GM18511 (cell line): ENCODE results near the gene SLF2.

Source experiments
- ATAC-seq: cut with Tn5 transposase; IDR thresholded peaks from one replicate; pipeline ENCODE4 v1.9.1; 2021; ENCODE audit warnings: mild to moderate bottlenecking, moderate library complexity; ENCODE audit not compliant: unreplicated experiment

SLF2 gene

DNA sequence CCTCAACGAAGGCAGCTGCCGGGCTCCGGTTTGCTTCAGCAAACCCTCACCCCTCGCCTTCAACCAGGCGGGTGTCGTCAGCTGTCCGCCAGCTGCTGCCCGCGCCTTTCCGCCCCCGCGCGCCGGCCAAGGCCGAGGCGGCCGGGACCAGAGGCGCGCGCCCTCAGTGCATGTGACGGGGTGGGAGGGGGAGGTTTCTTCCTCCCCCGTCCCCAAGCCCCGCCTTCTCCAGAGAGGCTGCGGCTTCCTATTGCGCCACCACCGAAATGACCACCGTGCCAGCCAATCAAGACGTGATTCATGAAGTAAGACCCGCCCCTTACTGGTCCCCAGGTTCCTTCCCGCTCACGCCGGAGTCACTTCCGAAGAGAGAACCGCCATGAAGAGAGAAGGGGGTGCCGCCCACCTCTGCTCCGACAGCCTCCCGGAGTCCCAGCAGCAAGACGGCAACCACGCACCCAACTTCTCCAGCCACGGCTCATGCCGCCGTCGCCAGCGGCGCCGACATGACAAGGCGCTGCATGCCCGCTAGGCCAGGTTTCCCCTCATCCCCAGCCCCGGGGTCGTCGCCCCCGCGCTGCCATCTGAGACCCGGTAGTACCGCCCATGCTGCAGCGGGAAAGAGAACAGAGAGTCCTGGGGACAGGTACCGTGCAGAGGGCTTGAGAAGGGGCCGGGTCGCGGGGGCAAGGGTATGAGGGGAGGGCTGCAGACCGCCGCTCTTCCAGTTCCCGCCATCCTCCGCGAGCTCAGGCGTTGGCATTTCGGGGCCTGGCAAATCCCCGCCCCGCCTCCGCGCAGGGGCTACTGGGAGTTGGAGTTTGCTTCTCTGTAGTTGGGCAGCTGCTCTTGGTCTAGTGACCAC is at the start of gene SLF2:
TSS of gene SLF2 (plus strand) at position 359 of the 865 bp plus-strand sequence. CDS start at position 507, 148 bp downstream.
- ATAC-seq, result peak; percentile 96

DNA sequence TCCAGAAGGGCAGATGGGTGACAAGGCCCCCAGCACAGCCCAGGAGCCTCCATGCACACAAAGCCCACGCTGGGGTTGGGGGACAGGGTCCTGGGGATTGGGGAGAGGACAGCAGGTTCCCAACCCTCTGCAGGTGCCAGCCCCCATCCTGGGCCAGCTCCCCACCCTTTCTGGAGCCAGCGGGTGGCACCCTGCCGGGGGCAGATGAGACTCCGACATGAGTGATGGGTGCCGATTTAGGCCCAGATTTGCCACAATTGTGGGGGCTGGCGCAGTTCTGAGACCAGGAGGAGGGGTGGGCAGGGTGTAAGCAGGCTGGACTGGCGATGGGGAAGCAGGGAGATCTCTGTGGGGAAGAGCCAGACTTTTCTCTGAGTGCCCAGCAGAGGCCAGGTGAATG is 49.3 kb upstream of the SLF2 start:
- no peak for ATAC-seq

GRCh38 chr10:100864036-100864885 is 48.5 kb upstream of the SLF2 start:
- no peak for ATAC-seq

GRCh38 chr10:100864978-100865377 is 47.8 kb upstream of the SLF2 start:
- ATAC-seq, result no peak

DNA sequence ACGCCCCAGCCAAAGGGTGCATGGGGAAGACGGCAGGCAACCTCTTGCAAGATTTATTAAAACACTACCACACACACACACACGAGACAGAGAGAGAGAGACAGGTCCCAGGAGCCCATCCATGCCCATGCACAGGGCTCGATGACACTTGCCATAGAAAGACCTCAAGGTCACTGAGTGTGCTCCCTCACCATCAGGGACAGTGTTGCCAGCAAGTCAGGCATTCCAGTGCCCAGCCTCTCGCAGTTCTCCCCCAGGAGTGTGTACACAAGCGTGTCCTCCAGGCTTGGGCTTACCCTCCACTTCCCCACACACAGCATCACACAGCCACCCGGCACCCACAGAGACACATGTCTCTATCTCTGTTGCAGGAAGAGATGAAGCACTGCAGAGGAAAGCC is 46.8 kb upstream of the SLF2 start:
- ATAC-seq, result no peak

- no peak for ATAC-seq
These were observed 46.1 kb upstream of the SLF2 start for GRCh38 chr10:100866575-100867098.

- ATAC-seq, result no peak
These were observed 45.4 kb upstream of the SLF2 start for GRCh38 chr10:100867261-100867963.

DNA sequence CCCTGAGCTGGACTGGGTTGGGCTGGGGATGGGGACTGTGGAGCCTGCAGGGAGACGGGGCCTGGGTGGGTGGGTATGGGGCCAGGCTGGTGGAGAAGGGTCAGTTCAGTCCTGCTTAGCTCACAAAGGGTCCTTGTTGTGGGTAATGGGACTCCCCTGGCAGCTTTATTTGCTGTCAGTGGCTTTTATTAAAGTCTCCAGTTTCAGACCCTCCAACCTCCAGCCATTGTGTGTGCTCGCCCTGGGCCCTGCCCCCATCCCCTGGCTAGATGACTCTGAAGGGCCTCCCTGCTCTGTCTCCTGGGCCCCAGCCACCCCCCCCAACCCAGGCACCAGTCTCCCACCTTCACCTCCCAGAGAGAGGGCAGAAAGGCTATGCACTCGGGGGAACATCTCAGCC is 44.4 kb upstream of the SLF2 start:
- ATAC-seq, result no peak

GRCh38 chr10:100869399-100869798 is 43.4 kb upstream of the SLF2 start:
- no peak for ATAC-seq

- ATAC-seq, result no peak
These were observed 40.5 kb upstream of the SLF2 start for GRCh38 chr10:100872034-100872791.

DNA sequence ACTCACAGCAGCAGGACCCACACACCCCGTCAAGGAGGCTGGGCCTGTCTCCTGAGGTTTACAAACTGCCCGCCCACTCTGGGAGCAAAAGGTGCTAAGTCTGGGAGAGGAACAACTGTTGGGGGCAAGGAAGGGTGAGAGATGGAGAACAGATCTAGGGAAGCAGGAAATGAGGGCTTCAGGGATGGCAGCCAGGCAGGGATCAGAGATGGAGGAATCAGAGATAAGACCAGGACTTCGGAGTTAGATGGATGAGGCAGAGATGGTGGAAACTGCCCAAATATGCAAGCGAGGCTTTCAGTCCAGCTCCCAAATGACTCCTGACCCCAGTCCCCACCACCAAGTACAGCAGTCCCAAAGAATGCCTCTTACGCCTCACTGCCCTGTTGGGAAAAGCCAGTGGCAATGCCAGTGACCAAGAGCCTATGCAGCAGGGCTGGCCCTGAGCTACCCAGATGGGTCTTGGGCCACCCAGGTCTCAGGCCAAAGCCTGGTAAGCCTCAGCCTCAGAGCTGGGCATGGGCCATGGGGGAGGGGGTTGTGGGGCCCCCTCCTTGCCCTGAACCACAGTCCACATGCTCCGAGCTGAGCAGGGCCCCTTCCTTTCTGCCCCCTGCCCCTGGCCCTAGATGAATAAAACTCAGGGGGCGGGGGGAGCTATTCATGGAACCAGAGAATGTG is 39.5 kb upstream of the SLF2 start:
- no peak for ATAC-seq

DNA sequence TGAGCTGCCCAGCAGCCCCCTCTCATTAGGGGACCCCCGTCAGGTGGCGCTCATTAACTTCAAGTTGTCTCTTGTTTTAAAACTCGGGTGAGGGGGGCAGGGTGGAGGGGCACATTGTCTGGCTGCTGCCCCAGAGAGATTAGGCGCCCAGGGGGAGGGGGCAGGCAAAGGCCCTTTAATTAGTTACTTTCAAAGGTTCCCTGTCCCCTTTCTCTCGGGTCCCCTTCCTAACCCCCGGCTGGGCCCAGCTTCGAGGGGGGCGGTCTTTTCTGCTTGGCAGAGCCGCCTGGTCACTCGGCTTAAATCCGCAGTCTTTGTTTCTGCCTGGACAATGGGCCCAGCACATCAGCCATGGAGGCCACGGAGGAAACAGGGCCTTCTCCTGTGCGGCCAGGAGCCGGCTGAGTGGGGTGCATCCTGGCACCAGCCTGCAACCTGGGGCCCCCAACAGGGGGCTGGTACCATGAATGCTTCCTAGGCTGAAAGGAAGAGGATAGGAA is 38.9 kb upstream of the SLF2 start:
- ATAC-seq, result no peak

- no peak for ATAC-seq
These were observed 37.9 kb upstream of the SLF2 start for GRCh38 chr10:100874702-100875483.

DNA sequence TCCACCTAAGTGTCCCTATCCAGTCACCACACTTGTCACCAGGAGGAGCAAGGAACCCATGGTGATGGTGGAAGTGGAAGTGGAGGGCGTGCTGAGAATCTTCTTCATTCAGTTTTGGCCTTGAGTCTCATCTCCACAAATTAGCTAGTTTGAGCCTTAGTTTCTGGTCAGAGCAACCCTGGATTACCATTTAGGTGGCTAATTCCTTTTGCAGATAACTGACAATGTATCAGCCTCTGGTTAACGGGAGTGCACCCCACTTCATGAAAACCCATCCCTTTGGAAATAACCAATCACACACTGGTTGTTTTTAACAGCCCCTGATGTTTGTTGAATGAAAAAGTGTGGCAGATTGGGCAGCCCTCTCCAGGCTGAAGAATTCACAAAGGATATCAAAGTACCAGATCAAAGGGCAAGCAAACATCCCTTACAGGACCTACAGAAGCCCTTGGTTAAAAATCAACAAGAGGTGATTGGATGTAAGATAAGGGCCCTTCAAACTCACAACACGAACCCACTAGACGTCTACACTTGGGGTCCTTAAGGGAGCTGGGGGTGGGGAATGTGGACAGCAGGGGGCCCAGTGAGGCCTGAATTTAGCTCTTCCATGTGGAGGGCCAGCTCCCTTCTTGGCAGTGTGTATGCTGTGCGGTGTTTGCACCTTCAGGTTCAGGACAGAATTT is 37.1 kb upstream of the SLF2 start:
- ATAC-seq, result no peak

- ATAC-seq, result no peak
These were observed 35.9 kb upstream of the SLF2 start for GRCh38 chr10:100876585-100877460.

GRCh38 chr10:100877461-100877850 is 35.3 kb upstream of the SLF2 start:
- ATAC-seq, result no peak

DNA sequence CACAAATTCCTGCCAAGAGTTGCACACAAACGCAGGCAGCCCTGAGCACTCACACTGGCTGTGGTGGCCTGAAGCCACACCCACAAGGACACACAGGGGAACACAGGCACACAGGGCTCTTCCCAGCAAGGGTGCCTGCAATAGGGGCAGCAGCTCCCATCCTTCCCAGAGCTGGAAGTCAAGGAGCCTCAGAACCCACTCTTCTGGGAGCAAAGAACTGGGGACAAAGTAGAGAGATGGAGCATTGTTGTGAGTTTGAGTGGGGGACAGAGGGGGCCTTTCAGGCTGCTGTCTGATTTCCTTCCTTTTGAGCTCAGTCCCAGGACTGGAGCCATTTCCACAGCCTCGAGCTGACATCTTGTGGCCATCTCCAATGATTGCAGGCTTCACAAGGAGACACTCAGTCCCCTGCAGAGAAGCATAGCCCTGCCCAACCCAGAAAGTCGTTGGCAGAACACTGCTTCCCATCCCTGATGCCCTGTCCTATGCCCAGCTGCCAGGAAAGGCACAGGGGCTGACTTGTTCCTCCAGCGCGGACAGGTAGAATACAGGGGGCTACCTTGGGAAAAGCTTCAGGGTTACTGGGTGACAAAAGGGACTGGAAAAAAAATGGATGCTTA is 34.4 kb upstream of the SLF2 start:
- ATAC-seq, result no peak
